Stimulated activated CD4-positive, alpha-beta T cell treated with anti-CD3 and anti-CD28 coated beads, Interleukin-4, amount 100 ng/mL, for 4 hours (primary cell): Measurements from ENCODE around the gene FRAS1.
"Not testable (repeated sequence)": the region's sequence is repeated elsewhere in the genome, so short reads cannot be mapped to it uniquely, and the experiment has no call there.

Source experiments
- DNase-seq, 2 experiments: peaks; one replicate each; pipeline ENCODE4 v3.0.0-alpha.2; 2020

The FRAS1 gene

DNA sequence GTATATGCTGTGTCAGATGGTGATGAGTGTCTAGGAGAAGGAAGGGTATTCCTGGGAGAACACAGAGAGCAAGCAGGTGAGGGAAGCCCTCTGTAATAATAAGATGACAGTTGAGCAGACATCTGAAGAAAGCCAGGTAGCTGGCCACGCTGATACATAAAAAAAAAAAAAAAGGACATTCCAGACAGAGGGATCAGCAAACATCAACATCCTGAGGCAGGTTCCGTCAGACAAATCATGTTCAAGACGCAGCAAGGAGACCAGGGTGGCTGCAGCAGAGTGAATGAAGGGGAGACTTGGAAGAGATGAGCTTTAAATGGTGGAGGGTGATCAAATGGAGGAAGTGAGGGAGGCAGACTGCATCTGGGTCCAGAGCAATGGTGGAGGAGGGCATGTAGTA, 396.9 kb downstream of the FRAS1 start:
- DNase-seq, result no peak

DNA sequence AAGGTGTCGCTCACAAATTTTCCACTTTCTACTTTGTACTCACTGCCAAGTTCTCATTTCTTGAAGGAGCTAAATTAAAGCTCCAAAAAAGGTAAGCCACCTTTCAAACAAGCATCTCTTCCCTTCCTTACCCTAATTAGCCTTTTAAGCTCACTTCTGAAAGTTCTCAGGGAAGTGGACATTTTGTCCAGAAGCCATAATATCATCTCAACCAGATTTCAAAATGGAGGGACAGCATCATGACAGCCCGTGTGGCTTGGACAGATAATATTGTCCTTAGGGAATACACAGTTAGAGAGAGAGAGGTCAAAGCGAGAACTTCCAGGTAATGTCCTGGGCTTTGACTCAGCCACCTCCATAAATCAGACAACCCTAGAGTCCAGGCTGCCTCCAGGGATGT, 400.6 kb downstream of the FRAS1 start:
- no peak for DNase-seq

DNA sequence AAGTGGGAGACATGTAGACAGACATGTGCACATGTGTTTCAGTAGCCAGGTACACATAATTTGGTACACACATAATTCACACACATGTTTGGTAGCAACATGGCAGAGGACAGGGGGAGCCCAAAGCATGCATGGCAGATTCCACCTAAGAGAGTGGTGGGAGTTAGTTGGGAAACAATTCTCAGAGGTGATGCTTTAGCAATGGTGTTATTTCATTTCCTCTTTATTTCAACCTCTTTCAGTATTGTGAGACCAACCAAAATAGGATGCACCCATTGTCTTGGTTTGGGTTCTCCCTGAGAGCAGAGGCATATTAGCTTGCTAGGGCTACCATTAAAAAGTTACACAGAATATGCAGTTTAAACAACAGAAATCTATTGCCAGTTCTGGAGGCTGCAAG, 402.2 kb downstream of the FRAS1 start:
- no peak for DNase-seq

DNA sequence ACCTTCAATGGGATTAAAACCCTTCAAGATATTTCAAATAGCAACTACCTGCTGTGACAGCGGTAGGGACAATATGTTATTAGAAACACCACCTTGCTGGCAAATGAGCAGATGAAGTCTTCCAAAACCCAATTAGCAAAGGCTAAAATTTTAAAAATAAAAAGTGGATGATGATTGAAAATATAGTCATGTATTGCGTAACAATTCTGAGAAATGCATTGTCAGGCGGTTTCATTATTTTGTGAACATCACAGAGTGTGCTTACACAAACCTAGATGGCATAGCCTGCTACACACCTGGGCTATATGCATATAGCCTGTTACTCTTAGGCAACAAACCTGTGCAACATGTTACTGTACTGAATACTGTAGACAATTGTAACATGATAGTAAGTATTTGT, 403.2 kb downstream of the FRAS1 start:
- no peak for DNase-seq

DNA sequence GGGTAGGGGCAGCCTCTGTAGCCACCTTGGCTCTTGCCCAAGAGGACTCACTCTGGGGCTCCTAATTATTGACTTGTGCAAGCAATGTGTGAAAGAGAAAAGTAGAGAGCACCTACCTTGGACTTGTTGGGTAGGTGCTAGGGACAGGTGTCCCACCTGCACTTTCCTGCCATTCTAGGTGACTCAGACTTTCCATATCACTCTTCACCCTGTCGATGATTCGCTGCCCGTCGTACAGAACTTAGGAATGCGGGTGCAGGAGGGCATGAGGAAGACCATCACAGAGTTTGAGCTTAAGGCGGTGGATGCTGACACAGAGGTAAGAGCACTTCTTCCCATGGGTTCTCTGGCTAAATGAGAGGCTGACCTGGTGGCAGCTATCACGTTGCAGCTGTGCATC, 407.1 kb downstream of the FRAS1 start:
- DNase-seq, result no peak

DNA sequence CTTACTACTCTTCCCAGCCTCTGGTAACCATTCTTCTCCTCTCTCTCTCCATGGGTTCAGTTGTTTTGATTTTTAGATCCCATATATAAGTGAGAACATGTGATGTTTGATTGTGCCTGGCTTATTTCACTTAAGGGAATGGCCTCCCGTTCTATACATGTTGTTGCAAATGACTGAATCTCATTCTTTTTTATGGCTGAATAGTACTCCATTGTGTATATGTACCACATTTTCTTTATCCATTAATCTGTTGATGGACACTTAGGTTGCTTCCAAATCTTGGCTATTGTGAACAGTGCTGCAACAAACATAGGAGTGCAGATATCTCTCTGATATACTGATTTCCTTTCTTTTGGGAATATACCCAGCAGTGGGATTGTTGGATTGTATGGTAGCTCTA, 410.1 kb downstream of the FRAS1 start:
- not testable (repeated sequence) for DNase-seq

DNA sequence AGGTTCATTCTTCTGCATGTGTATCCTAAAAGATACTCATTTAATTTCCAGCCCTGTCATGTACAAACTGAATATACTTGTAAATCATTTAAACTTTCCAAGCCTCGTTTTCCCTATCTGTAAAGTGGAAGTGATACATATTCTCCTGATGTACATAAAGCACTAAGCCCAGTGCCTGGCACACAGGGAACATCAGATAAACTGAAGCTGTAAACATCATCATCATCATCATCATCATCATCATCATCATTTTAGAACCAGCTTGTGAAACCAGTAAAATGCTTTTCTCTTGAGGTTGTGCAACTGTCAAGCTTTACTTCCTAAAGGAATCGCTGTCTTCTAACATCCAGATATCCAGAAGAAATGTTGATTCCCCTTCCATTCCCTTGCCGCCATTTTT, 411.1 kb downstream of the FRAS1 start:
- no peak for DNase-seq

DNA sequence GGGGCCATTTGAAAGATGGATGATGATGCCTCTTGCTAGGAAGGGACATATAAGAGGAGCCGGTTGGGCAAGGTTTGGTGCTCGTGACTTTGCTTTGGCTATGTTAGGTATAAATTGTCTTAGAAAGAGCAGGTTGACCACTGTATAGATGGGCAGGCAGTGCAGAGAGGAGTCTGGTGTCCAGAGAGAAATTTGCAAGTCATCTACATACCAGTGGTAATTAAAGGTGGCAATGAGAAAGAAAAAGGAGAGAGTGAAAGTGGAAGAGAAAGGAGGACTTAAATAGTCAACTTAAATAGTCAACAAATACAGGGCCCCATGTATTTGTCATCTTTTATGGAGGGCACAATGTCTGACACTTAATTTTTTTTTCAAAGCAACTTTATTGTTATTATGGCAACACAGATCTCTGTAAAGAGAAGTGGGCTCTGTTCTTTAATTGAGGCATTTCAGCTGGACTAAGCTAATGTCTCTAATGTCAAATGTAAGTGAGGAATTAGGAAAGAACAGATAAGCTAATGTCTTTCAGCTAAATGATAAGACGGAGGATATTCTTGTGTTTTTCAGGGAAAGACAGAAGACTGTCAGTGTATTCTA, 419.1 kb downstream of the FRAS1 start:
- DNase-seq, result no peak

DNA sequence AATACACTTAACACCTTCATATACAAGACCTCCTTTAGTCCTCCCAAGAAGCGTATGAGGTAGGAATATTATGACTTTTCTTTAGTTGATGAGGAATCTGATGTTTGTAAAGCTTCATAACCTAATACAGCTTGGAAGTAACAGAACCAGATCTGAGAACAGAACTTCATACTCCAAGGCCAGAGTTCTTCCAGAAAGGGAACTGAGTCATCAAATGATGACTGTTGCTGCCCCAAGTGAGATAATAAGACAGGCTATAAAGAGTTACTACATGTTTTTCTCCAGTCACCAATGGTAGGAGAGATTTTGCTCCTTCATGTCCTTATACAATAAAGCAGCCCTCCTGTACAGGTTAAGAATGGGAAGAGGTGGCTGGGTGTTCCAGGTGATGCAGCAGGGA, 420.2 kb downstream of the FRAS1 start:
- DNase-seq, result no peak

DNA sequence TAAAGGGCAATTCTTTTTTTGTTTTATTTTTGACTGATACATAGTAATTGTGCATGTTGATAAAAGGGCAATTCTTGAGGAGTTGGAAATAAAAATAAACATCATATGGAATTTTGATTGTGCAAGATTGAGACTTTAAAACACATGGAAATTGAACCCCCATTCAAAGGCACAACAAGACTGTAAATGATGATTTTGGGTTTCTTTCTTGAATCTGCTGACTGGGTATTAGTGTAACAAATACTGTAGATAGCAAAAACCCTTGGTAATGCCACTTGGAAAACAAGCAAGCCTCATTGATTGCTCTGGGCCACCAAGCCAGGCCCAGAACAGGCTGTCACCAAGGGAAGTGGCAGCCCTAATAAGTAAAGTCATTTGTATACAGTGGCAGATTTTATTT, 421.4 kb downstream of the FRAS1 start:
- DNase-seq, result no peak

DNA sequence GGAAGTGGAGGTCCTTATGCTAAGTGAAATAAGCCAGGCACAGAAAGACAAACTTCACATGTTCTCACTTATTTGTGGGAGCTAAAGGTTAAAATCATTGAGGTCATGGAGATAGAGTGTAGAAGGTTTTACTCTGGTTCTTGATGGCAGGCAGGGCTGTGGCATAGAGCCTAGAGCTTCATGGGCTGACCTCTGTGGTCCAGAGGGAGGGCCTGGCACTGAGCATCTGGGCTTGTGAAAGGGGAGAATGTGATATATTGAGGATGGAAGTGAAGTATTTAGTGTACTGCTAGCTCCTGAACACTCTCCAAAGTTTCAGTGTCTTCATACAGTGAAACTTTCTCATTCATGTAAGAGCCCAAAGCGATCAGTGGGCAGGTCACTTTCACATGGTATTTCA, 423.2 kb downstream of the FRAS1 start:
- no peak for DNase-seq

DNA sequence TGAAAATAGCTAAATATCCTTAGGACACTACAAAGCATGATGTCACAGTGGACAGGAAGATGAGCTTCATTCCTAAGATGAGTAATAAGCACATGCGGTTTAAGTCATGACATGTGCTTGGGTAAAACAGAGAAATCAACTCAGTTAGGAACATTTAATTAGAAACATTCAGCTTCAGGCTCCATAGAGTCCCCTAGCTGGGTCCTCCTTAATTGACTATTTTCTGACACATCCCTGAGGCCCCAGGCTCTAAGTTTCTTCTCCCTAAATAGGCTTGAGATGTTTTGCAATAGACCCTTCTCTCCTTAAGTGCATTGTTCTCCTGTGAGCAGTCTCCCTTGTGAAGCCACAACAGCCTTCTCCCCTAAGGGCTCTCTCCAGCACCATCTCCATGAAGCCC, 424.1 kb downstream of the FRAS1 start:
- DNase-seq, result no peak

DNA sequence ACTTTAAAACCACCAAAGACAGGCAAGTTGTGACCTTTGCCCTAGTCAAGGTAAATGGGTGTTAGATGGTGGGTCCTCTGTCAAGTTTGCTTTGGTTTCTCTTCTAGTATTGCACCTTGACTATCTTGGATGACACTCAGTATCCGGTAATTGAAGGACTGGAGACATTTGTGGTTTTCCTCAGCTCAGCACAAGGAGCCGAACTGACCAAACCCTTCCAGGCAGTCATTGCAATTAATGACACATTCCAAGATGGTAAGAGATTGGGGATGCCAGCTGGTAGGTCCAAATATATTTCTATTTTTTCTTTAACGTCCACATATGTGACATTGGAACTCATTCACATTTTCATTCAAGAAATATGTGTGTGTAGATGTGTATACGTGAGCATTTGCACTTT, 425.2 kb downstream of the FRAS1 start:
- DNase-seq, result no peak

DNA sequence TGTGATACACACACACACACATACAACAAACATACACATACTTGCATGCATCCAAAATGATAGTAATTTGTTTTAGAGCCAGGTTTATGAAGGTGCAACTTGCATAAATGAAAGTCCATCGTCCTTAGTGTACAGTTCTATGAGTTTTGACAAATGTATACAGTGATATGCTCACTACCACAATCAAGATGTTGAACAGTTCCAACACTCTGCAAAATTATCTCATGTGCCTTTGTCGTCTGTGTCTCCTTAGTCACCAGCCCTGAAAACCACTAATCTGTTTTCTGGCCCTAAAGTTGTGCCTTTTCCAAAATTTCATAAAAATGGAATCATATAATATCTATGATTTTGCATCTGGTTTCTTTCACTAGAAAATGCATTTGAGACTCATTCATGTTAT, 426.7 kb downstream of the FRAS1 start:
- DNase-seq, result no peak

DNA sequence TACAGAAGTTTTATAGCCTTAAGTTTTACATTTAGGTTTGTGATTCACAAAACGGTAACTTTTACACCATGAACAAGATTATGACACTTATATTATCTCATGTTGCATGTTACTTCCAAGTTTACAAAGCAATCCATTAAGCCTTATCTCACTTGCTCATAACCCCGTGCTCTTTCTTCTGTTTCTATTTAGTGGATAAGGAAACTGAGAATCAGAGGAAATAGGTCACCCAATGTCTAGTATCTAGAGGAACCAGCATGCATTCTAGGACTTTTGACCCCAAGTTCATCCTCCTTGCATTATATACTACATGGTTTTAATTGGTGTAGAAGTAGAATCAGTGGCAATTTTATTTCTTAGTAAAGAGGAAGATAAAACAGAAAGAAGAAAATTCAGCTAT, 427.5 kb downstream of the FRAS1 start:
- no peak for DNase-seq

DNA sequence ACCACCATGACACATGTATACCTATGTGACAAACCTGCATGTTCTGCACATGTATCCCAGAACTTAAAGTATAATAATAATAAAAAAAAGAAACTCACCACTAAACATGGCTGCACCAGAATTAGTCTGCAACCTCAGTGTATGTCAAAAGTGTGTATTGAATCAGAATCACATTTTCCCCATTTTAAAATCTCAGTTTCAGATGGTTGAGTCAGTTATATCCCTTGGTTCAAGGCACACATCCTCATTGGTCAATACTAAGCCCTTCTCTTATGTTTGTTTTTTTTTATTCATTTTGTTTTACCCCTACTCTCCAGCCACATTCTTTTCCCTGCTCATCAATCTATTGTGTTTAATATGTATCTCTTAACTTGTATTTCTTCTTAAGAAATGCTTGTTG, 436.6 kb downstream of the FRAS1 start:
- no peak for DNase-seq

DNA sequence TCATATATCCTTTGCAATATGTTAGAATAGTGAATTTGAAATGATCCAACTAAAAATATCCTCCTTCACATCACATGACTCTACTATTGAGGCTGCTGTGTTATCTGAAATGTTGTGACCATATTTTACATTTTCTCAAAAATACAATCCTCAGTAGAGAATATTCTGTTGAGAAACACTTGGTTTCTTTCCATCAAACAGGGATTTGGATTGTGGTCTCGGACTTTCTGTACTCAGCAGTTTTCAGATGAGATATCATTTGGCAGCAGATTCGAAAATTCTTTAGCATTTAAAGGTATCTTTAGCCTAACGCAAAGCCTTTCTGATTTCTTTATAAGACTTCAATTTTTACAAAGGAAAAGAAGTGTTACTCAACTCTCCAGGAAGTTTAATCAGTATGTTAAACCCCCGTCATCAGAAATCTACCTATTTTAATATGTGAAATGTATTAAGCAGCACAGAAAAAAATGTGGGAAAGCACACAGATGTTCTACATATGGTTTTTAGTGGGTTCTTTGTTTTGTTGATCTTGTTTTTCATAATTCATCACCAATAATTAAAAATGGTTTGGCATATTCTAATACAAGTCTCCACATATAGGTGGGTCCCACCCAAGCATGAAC, 439.0 kb downstream of the FRAS1 start:
- DNase-seq, result no peak

DNA sequence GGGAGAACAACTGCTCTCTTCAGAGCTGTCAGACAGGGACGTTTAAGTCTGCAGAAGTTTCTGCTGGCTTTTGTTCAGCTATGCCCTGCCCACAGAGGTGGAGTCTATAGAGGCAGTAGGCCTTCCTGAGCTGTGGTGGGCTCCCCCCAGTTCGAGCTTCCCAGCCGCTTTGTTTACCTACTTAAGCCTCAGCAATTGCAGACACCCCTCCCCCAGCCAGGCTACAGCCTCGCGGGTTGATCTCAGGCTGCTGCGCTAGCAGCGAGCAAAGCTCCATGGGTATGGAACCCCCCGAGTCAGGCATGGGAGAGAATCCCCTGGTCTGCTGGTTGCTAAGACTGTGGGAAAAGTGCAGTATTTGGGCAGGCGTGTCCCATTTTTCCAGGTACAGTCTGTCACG, 449.1 kb downstream of the FRAS1 start:
- not testable (repeated sequence) for DNase-seq

DNA sequence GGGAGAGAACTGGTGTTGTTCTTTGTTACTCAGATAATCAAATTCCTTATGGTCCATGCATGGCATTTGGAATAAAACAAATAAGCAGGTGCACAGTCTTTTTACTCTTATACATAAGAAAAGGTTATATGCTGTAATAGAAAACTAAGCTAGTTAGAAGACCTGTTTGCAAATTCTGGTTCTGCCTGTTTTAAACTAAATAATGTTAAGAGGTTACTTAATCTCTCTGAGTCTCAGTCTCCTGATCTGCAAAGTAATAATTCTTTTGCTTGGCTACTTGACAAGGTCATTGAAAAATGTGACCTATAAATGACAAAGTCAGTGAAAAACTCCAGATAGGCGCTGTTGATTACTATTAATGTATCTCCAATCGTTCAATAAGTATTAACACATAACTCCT, 451.9 kb downstream of the FRAS1 start:
- DNase-seq, result no peak

DNA sequence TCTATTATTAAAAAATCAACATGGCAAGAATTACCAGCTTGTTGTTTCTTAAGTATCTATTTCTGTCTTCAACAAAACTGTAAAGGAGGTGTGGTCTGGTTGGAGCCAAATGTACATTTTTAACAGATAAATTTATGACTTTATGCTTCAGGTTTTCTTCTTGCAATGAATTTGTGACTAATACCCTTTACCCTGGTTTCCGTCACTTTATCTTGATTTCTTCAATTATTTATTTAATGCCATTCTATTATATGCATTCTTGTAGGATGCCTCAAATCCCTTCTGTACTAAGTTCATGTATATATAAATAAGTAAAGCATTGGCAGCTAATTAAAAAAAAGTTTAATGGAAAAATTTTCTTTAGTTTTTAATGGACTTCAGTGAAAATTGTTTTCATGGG, 453.0 kb downstream of the FRAS1 start:
- no peak for DNase-seq

DNA sequence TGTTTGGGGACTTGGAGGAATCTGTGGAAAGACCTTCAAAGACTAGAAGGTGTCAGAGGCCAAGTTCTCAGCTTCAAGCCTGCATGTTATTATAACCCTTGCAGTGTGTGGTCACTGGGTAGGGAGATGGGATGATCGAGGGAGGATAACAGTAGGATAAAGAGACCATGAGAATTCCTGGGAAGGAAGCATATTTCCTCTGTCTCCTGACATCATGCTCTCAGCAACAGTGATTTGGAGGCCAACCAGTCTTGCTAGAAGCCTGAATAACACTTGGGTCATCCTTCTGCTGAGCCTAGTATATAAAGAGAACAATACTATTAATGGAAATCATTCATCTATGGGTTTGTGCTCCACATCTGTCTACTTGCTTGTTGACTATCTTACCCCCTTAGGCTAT, 453.6 kb downstream of the FRAS1 start:
- no peak for DNase-seq

DNA sequence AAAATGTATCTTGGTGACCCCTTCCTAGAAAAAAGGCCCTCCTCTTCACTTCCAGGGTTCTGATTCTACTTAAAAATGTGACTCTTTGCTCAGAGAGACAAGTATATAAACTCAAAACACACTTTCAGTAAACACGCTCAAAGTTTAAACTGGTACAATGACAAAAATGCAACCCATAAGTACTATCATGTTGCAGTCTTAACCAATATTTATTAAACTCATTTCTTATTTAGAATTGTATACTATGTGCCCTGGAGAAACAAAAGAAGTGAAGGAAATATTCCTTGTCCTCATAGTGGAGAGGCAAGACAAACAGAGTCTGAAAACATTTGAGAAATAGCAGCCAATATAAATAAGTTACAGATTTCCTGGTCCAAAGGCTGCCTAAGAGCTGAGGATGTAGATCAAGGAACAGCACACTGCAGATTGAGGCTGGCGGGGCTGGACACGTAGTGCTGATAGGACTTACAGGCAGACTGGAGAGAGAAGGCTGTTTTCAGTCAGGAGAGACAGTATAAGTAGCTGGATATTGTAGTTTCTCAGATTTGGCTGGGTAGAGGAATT, 455.3 kb downstream of the FRAS1 start:
- DNase-seq, result no peak

DNA sequence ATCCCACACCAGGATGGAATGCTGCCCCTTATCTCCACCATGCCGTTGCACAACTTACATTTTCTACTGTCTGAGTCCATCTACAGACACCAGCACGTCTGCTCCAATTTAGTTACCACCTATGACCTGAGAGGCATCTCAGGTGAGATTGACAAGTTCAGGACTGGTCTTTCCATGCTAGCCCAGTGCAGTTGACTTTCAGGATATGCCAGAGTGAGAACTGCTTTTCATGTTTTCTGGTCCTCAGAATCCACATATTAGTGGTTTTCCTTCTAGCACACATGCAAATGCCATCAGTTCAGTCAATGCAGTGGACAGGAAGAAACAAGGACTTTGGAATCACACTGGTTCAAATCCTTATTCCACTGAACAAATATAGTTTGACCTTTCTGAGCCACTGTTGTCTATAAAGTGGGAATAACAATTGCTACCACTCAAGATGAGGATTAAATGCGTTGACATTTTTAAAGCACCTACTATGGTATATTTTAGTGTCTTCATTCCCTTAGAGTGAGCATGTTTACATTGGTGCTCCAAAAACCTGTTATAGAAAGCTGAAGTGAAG, 456.4 kb downstream of the FRAS1 start:
- DNase-seq, result no peak

DNA sequence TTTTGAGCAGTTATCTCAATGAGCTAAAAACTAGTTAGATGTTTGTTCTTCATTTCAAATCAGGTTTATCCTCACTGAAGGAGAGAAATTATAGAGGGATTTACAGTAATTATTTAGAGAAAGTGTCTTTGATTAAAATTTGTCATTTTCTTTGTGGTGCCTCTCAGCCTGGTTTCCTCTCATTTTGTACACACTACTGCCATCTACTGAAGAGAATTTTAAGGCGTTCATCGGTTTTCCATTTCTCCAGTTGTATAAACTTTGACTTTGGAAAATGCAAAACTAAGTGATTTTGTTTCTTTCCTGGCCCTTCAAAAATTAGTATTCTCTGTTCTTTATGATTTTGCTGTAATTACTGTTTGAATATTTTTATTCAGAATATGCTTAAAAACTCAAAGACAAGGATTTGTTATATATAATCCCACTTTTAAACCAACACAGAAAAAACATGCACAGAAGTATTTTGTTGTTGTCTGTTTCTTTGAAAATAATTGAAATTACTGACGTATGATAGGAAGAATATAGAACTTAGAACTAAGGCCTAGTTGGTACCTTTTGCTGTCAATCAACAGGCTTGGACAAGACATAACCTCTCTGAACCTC, 460.0 kb downstream of the FRAS1 start:
- no peak for DNase-seq
